Measurements from ENCODE around the gene RNF115. TPM values are rescaled to one million over a fixed set of nuclear protein-coding genes. Genes with fewer than 3 reads are reported as not detected.

Gene RNF115
- total RNA-seq, 2 donors from 2014 or later: 28.5 to 69.0 TPM

DNA sequence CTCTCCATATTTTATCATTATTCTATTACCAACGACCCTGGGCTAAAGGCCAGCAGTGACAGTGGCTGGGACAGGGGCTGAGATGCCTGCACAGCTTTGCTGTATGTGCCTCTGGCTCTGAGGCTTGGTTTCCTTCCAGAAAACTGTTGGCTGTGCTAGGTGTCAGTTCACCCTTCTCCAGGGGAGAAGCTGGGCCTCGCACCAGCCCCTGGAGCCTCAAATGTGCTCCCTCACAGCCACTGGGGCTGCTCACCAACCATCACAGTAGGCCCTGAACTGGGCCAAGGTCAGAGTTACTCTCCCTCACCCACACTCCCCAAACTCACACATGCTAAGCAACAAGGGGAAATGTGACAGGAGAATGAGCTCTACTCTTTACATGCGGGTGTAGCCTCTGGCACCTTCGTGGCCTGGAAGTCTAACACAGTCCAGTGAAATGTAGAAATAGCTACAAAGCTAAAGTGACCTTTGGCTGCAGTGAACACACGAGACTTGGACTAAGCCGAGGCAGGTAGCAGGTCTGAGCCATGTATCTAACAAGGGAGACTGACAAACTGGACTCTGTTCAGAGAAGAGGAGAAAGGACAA, 109.3 kb downstream of the RNF115 start:
- intact Hi-C loops (cut with DNase I): no loop called here
- DNase-seq (ENCODE audit: low spot score): no peak

DNA sequence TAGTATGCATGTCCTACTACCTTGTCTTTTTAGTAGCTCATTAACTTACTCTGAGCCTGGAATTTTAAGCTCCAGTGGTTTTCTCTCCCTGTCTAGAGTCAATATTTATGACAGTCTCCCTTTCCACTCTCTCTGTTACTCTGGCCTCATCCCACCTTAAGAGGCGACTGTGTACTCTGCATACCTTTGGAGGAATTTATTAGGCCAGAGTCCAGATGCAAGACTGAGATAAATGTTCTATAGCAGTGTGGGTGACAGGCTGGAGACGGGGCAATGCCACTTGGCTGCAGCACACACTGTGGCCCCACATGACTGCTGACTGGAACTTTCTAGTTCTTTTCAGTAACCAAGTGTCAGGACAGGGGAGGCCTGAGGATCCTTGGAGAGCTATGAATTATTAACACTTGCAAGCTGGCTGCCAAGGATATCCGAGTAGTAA, 112.7 kb downstream of the RNF115 start:
- DNase-seq (ENCODE audit: low spot score): no peak

DNA sequence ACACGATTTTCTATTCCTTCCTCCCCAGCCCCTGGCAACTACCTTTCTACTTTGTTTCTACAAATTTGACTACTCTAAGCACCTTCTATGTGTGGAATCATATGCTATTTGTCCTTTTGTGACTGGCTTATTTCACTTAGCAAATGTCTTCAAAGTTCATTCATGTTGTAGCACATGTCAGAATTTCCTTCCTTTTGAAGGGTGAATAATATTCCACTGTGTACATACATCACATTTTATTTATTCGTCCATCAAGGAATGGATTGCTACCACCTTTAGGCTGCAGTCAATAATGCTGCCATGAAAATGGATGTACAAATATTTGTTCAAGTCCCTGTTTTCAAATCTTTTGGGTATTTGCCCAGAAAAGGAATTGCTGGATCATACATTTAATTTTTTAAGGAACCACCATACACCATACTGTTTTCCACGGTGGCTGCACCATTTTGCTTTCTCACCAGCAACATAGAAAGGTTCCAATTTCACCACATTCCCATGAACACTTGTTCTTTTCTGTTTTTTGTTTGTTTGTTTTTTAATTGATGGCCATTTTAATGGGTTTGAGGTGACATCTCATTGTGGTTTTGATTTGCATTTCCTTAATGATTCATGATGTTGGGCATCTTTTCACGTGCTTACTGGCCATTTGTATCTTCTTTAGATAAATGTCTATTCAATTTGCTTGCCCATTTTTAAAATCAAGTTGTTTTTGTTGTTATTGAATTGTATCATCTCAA, 113.4 kb downstream of the RNF115 start:
- intact Hi-C loops (cut with DNase I): no loop called here
- no peak for DNase-seq (ENCODE audit: low spot score)

More for the DNA sequence above, 112.7 kb downstream of the RNF115 start:
- intact Hi-C loops (cut with DNase I): no loop called here

DNA sequence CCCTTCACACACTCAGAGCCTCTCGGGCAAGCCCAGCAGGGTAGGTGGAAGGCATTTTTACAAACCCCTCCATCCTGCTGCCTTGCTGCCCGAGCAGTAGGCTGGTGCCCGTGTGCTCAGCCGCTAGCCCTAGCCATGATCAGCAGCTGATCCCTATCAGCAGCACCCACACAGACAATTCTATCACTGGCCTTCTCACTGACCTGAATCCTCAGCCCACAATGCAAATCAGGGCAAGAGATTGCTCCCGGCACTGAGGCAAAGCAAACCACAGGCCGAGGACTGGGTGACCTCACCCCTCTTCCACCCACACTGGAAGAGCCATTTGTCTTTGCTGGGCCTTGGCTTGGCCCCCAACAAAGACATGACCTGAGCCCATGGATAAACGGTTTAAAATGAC, 115.8 kb downstream of the RNF115 start:
- intact Hi-C loops (cut with DNase I): no loop called here

DNA sequence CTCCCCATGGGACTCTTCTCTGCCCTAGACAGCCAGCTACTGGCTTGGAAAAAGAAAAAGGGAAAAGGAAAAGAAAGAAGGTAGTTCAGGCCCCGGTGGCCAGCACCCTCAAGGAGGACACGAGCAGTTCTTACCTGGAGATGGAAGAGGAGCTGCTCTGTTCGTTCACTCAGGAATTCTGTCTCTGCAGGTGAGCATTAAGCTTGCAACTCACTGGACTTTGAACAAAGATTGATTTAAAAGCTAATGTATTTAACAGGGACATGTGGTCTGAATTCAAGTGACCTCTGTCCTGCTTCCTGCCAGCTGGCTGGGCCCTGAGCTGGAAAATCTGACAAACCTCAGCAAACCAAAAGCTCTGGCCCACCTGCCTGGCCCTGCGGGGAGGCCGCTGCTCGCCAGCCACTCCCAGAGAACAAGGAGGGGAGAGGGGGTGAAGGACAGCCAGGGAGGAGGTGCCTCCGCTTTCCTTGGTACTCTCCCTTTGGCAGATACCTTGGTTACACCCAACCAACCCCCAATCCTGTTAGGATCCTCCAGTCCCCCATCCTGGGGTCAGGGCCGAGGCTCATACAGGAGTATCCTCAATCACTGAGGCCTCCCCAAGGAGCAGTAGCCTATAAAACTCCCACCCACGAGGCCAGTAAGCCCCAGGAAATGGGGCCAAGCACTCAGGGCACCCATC, 116.6 kb downstream of the RNF115 start, which contains the start of gene PDZK1:
TSS of gene PDZK1 (minus strand) at position 186 of the 685 bp plus-strand sequence. CDS start 19,347 bp downstream, outside the sequence.
- intact Hi-C loops (cut with DNase I): no loop called here
- no peak for DNase-seq (ENCODE audit: low spot score)

More for the DNA sequence above, 115.8 kb downstream of the RNF115 start:
- DNase-seq (ENCODE audit: low spot score): no peak

DNA sequence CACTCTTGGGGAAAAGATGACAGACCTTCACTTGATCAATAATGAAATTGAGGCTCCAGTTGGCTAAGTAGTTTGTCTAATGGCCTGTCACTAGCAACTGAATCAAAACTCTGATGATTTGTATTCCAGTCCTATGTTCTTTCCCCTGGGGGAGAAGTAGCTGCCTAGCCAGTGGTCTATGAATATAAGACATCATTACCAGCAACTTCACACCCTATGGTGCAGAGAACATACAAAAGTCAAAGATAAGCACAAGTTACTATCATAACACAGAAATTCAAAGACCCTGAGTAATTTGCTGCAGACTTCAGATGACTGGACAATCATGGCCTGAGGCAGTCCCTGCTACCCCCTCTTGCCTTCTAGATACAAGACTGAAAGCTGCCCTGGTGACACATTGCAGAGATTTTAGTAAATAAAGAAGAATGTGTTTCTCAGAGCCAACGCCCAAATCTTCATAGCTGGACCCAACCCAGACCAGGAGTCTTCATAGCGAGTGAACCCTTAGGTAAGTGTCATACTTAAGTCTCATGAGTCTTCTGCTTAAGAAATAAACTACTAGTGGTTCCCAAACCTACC, 117.7 kb downstream of the RNF115 start:
- intact Hi-C loops (cut with DNase I): no loop called here
- DNase-seq (ENCODE audit: low spot score): no peak

DNA sequence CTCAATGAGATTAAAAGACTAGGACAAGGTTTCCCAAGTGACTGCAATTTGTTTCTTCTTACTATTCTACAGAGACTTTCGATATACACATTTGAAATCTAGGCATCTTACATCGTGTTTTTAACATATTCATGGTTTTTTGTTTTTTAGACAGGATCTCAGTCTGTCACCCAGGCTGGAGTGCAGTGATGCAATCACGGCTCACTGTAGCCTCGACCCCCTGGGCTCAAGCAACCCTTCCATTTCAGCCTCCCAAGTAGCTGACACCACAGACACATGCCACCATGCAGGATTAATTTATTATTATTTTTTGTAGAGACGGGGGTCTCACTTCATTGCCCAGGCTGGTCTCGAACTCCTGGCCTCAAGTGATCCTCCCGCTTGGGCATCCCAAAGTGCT, 118.3 kb downstream of the RNF115 start:
- no peak for DNase-seq (ENCODE audit: low spot score)
- intact Hi-C loops (cut with DNase I): no loop called here

DNA sequence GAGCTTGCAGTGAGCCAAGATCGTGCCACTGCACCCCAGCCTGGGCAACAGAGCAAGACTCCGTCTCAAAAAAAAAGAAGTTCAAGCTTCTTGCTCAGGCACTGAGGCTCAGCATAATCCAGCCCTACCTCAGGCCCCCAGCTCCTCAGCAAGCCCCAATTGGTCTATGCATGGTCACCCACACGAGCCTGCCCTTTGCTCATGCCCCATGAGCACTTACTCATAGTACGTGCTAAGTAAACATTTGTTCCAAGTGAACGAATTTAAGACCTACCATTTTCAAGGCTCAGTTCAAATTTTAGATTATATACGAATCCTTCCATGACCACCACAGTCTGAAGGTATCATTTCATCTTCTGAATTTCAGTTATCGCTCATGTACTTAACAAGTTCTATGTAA, 121.1 kb downstream of the RNF115 start:
- intact Hi-C loops (cut with DNase I): no loop called here
- no peak for DNase-seq (ENCODE audit: low spot score)

DNA sequence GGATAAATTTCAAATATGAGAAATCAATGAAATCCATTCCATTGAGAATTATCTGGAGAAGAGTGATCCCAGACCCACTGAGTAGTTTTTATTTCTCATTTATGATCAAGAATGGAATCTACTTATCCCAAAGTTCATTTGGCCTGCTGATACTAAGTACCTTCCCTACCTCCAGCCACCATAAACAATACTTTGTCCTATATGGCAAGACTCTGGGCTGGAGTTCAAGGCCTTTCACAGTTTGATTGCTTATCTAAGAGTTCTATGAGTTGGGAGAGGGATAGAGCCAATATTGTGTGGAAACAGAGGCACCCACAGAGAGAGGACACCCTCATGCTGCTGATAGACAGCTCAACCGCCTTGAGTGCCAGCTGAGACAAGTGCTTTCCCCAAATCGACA, 121.8 kb downstream of the RNF115 start:
- DNase-seq (ENCODE audit: low spot score): no peak
- intact Hi-C loops (cut with DNase I): no loop called here

DNA sequence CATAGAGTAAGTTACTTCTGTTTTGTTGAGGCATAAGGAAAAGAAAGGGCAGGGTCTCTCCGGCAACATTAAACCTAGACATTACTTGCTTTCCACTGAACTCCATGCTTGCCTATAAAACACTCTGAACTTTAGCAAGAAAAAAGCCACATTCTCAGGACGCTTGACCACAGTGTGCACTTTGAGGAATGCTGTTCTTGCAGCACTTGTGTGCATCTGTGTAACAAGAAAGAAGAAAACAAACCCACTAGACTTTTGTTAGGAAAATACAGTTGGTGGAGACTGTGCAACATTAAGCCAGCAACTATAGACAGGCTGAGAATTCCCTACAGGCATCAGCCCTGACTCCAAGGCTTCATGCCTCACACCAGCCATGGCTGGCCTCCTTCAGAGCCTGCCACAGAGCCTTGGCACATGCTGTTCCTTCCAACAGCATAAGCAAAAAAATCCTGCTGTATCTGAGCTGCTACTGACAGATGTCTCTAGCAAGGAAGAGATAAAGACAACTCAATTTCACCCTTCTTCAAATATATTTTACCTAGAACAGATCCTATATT, 122.5 kb downstream of the RNF115 start:
- DNase-seq (ENCODE audit: low spot score): no peak

DNA sequence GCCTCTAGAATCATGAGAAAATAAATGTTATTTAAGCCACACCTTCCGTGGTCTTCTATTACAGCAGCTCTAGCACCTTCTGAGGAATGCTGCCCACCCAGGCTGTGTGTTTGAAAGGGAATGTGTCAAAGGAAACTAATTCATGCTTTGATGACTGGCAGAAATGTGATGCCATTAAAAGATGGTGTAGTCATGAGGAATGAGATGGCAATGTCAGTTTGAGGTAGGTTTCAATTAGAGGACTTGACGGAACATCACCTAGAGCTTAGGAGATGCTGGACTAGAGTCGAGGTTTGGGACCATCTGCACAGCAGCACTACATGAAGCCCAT, 127.3 kb downstream of the RNF115 start:
- intact Hi-C loops (cut with DNase I): no loop called here
- DNase-seq (ENCODE audit: low spot score): no peak

More for the DNA sequence above, 122.5 kb downstream of the RNF115 start:
- intact Hi-C loops (cut with DNase I): no loop called here

DNA sequence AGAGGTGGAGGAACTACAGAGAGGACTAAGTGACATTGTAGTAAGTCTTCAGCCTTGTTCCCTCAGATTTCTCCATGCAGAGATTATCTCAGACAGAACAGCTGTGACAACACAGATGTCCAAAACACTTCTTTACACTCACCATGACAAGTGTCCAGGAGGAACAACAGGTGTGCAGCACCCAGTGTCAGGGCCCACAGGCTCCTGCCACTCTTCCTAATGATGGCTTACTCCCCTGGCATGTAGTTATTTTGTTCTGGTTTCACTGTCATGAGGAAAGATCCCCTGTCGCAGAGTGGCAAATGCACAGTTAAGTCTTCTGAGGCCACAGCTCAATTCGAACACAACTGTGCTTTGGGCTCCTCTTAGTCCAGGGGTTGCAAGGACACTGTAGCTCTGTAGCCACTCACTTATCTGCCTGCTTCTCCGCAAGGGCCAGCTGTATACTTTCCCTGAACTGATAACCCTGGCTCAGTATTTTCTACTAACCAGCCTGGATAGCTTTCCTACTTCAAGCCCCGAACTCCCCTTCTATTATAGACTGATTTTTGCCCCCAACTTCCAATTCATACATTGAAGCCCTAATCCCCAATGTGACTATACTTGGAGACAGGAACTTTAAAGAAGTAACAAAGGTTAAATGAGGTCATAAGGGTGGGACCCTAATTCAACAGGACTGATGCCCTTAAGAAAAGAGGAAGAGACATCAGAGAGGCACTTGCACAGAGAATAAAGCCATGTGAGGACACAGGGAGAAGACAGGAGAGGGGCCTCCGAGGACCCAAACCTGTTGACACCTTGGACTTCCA, 127.9 kb downstream of the RNF115 start:
- intact Hi-C loops (cut with DNase I): no loop called here
- no peak for DNase-seq (ENCODE audit: low spot score)

DNA sequence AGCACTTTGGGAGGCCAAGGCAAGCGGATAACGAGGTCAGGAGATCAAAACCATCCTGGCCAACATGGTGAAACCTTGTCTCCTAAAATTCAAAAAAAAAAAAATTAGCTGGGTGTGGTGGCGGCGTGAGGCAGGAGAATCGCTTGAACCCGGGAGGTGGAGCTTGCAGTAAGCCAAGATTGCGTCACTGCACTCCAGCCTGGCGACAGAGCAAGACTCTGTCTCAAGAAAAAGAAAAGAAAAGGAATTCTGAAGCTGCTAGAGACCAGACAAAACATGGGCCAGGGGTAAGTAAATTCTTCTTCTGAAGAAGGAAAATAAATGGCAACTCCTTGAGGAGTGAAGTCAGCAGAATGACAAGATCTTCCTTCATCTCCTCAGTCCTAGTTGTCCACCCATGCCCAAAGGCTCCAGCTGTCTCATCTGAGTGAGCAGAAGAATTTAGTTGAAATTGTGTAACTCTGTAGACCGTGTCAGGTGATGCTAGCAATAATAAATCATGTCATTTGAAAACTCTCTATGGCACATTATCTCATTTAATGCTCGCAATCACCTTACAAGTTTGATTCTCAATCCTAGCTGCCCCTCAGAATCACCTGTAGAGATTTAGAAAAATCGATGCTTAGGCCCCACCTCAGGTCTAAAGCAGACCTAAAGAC, 131.0 kb downstream of the RNF115 start:
- intact Hi-C loops (cut with DNase I): no loop called here
- no peak for DNase-seq (ENCODE audit: low spot score)

DNA sequence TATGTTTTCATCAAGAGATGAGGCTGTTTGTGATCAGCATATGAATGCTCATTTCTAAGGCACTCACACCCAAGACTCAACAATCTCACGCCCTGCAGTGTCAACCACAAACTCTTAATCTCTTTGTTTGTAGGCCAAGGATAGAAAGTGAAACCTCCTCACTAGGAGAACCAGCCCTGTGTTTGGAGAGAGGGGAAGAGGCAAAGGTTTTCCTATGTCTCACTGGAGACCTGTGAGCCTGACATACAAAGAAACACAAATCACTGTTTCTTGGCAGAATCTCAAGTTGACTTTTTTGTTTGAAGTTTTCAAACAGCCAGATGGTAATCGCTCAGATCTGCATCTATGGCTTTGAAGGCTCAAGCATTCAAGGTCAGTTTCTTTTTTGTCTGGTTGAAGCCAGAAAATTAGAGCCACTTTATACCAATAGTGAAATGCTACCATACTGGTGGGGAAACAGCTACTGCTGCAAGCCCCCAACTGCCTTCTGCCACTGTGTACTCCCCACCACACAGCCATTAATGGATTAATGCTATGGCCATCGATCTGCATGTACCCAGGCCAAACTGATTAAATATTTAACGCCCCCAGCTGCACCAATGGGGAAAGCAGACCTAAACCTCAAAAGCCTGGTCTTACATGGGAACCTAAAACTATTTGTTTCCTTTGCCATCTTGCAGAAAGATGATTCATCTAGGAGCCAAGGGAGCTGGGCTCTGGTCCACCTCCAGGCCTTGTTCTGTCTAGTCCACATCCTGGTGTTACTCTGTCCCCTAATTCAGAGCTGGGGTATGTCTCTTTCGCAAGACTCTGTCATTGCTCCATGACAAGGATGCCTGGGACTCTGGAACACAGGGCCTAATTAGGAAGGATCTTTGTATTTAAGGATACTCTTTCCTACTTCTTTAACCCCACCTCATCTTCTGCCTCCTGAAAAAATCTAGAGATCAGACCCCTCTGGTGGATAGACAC, 133.0 kb downstream of the RNF115 start:
- no peak for DNase-seq (ENCODE audit: low spot score)
- intact Hi-C loops (cut with DNase I): no loop called here

DNA sequence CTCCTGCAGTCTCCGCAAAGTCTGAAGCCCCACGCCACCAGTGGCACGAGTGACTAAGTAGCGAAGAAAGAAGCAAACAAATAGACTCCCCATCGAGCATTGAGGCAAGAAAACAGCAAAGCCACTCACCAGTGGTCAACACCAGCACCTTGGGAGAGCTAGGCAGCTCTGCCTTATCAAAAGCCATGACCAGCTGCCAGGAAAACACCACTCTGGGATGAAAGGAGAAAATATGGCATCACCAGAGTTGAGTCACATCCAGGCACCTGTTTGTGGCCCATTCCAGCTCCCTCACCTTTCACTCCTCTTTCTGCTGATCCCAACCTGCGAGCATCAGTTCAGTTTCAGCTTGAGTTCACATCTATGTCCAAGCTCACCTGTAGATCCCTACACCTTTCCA, 134.0 kb downstream of the RNF115 start:
- intact Hi-C loops (cut with DNase I): no loop called here
- DNase-seq (ENCODE audit: low spot score): no peak

DNA sequence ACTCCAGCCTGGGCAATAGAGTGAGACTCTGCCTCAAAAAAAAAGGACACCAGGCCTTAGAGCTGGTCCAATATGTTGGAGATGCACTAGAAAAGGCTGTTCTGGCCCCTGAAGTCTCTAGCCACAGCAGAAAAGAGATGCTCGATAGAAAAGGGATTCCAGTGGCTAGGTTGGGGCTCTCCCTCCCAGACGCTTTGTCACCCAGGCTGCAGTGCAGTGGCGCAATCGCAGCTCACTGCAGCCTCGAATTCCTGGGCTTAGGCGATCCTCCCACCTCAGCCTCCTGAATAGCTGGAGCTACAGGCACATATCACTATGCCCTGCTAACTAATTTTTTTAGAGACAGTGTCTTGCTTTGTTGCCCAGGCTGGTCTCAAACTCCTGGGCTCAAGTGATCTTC, 135.0 kb downstream of the RNF115 start:
- no peak for DNase-seq (ENCODE audit: low spot score)
- intact Hi-C loops (cut with DNase I): no loop called here
